DMS79 (cell line): Measurements from ENCODE around the gene PFKFB2.

Experiments
- DNase-seq: peaks from one replicate; lab custom pipeline; 2025; lab: John Stamatoyannopoulos, UW

PFKFB2 gene

GRCh38 chr1:207052911-207053769 is at the start of gene PFKFB2:
TSS of gene PFKFB2 (plus strand) at chr1:207053275. CDS start at chr1:207054718, 1,443 bp downstream.
- peak; percentile 99 for DNase-seq

DNA sequence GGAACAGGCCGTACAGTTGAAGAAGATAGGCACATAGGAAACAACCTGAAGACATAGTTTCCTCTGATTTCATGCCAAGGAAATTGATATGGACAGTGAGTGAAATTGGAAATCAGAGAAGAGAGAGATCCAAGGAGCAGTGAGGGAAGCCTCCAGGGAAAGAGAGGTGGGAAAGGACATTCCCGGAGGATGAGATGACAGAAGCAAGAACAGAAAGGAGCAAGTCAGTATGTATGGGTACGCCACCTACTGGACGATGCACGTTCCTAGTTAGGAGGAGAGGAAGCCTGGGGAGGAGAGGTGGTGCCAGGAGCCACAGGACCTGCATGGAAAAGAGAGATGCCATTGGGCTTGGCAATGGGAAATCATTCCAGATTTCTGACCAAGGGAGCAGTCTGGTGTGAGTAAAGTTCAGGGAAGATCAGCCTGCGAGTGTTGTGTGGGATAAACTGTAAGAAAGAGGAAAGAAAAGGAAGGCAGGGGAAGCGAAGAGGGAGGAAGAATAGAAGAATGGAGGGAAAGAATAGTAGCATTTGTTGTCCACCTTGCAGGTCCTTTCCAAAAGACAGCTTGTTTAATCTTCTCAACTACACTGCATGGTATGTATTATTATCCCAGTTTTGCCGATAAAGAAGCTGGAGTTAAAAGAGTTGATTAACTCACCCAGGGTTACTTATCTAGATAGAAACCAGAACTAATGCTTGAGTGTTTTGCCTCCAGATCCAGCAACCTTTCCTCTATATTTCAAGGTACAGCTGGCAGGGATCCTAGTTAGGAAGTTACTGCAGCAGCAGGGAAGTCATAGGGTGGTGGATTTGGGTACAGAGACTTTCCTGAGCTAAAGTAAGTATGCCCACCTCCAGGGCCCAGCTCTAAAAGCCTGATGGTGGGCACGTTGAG is 47.9 kb upstream of the PFKFB2 start:
- no peak for DNase-seq

DNA sequence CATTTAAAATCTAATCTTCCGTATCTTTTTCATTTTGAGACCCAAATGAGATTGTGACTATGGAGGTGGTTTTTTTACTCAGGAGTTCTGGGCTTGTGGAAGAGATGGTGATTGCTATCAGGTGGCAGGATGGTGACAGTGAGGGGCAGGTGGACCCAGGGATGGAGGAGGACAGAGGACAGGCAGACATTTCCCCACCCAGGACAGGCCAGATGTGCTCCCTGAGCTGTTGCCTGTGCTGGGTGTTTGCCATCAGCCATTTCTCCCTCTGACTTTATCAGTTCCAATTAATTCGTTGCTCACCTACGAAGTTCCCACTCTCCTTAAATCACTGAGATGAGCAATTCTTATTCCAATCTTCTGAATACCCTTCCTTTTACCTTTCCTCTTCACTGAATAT is 47.0 kb upstream of the PFKFB2 start:
- DNase-seq, result no peak

DNA sequence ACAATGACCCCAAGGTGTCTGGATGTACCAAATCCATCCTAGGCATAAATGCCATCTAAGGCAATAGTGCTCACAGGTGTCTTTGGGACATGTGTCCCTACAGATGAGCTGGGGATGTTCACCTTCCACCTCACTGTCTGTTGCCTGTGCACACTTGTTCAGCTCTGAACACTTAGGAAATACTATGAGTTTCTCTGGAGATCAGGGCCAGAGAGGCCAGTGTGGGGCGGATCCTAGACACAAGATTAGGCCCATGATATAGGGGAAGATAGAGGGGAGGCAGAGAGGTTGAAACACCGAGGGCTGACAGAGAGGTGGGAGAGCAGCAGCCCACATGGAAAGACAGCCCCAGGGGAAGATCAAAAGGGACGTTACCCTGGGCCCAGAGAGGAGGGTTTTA is 46.2 kb upstream of the PFKFB2 start:
- DNase-seq, result no peak

- no peak for DNase-seq
These were observed 45.6 kb upstream of the PFKFB2 start for GRCh38 chr1:207007352-207008033.

DNA sequence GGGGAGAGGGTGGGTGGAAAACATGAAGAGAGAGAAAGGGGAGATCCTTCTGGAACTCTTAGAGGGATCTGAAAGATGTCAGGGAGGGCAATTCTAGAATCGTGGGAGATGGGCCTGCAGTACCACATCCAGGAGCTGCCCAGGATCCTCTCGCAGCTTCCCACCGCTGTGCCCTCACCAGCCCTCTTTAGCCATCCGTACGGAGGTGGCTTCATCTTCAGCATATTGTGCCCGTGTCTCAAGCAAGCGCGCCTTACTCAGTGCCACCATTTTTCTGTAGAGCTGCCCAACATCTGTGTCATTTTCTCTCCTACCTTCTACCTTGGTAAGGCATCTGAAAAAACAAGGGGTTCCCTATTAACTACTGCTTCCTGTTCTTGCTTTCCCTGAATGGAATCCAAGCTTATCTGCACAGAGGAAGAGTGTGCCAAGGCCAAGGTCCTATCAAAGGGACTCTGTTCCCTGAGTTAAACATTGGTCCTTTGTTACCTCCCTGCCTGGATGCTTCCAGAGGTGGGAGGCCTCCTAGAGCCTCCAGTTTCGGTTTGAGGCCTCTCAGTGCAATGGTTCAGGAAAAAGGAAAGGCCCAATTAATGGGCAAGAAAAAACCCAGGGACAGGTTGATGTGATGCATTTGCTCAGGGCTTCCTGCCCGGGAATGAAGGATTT is 43.8 kb upstream of the PFKFB2 start:
- no peak for DNase-seq

GRCh38 chr1:207009945-207010344 is 43.1 kb upstream of the PFKFB2 start:
- no peak for DNase-seq

GRCh38 chr1:207010726-207011125 is 42.3 kb upstream of the PFKFB2 start:
- no peak for DNase-seq

- no peak for DNase-seq
These were observed 39.6 kb upstream of the PFKFB2 start for GRCh38 chr1:207013321-207014085.

DNA sequence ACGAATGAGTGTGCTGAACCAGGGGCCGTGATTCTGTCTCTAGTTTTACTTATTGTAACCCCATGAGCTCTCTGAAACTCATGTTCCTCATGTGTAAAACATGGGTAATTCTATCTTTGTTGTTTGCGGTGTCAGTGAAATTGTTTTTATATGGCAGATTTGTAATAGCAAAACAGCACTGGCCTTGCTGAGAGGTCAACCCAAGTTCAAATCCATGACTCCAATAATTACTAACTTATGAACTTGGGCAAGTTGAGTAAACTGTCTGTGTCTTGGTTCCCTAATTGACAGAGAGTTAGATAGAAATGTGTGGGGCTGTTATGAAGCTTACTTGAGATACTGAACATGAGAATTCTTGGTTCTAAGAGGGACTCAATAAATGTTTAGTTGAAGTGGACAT is 38.3 kb upstream of the PFKFB2 start:
- DNase-seq, result no peak

DNA sequence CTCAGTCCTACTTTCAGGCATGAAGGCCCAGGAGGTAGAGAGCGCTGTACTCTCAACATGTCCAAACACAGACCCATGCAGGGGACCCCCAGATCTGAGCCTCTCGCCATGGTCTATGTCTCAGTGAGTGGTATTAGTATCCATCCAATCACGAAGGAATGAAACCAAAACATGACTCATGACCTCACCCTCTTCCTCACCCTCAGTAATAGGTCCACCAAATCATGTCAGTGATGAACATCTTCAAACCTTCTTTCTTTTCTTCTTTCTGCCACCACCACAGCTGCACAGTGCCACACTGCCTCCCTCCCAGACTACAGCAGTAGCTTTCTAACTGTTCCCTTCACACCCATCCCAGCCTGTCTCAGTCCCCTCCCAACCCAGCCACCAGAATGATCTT is 37.3 kb upstream of the PFKFB2 start:
- no peak for DNase-seq

- DNase-seq, result no peak
These were observed 35.2 kb upstream of the PFKFB2 start for GRCh38 chr1:207017615-207018559.

- DNase-seq, result no peak
These were observed 34.4 kb upstream of the PFKFB2 start for GRCh38 chr1:207018707-207019106.

- DNase-seq, result no peak
These were observed 33.9 kb upstream of the PFKFB2 start for GRCh38 chr1:207019161-207019560.

DNA sequence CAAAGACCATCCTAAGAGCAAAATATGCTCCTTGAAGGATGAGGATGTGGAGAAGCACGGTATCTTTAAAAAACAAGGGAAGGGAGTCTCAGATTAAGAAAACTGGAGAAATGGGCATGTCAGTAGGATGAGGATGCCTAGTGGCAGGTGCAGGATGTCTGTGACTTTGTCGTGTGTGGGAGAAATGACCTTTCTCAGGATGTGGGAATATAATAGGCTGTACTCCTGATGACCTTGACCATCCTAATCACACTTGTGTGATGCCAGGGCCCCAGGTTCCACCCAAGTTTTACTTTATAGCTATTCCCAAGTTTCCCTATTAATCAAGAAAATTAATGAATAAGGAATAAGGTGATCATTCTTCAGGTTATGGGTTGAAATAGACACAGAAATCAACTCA is 33.4 kb upstream of the PFKFB2 start:
- no peak for DNase-seq

GRCh38 chr1:207020065-207020708 is 32.9 kb upstream of the PFKFB2 start:
- no peak for DNase-seq

- DNase-seq, result no peak
These were observed 32.4 kb upstream of the PFKFB2 start for GRCh38 chr1:207020709-207021107.

- no peak for DNase-seq
These were observed 31.8 kb upstream of the PFKFB2 start for GRCh38 chr1:207021139-207021861.
